Spinal cord (tissue), 10 donors: ENCODE results near the gene MZB1. TPM values are rescaled to one million over a fixed set of nuclear protein-coding genes. Genes with fewer than 3 reads are reported as not detected.

Source experiments
- DNase-seq, 6 donors: peaks; one replicate each; pipeline versions ENCODE4 v3.0.0 to v3.0.0-alpha.2; 2013 to 2015; ENCODE audit warnings: low spot score in 6 of 6, low read depth in 4 of 6
- H3K27ac ChIP-seq: one replicate; pipeline ENCODE4 v1.5.1; 2013; ENCODE audit warnings: low read depth, low read length, control low read depth
- H3K27me3 ChIP-seq: one replicate; pipeline ENCODE4 v1.6.1; 2013; ENCODE audit warnings: low read length; ENCODE audit not compliant: control insufficient read depth, insufficient read depth
- H3K36me3 ChIP-seq: one replicate; pipeline ENCODE4 v1.6.1; 2013; ENCODE audit warnings: low read length; ENCODE audit not compliant: control insufficient read depth, insufficient read depth
- H3K4me1 ChIP-seq: one replicate; pipeline ENCODE4 v1.6.1; 2013; ENCODE audit warnings: low read length; ENCODE audit not compliant: control insufficient read depth, insufficient read depth
- H3K4me3 ChIP-seq: one replicate; pipeline ENCODE4 v1.5.1; 2013; ENCODE audit warnings: low read depth, low read length, control low read depth
- H3K9me3 ChIP-seq: one replicate; pipeline ENCODE4 v1.6.1; 2013; ENCODE audit warnings: low read length; ENCODE audit not compliant: control insufficient read depth, insufficient read depth
- WGBS: methylation state at CpG from one replicate; pipeline ENCODE4 v1.1.5; 2013; ENCODE audit warnings: missing lambda C conversion rate; ENCODE audit not compliant: insufficient coverage; 5-methylcytosine and 5-hydroxymethylcytosine counted together
- polyA plus RNA-seq, 2 donors: library from polyadenylated mRNA; unstranded; fragments of 120-200 nt; gene quantifications; one replicate each; pipeline ENCODE4 v1.2.1, GENCODE V29; 2013; ENCODE audit not compliant: insufficient read length in 2 of 2
- total RNA-seq, 2 donors: library from RNA; depleted of rRNA in 1 of 2; stranded (reverse); fragments of 120-200 nt in 1 of 2; fragments of >200 nt in 1 of 2; gene quantifications; one replicate each; pipeline versions ENCODE4 v1.2.3 to v1.2.4, GENCODE V29; 2013 to 2014
- donor health status: healthy.

MZB1 gene
- total and polyA plus RNA-seq, 4 donors: 0.17 to 0.60 (median 0.46) TPM

DNA sequence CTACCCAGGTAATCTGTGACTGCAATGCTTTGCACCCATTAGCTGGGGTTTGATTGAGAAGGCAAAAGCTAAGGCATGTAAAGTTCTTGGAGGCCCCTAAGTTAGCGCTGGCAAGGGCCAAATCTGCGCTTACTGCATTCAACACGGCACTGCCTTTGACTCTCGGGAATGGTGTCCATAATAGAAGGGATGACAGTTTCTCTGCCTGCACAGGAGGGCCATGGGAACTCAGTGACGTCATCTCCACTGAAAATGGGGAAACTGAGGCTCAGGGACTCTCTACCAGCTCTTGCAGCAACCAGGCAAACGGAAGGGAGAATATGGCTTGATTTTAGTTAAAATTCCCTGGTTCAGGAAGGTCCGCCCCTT is 13.7 kb upstream of the MZB1 start:
- H3K36me3 ChIP-seq: peaks cover 8% of the 10 kb centered on the region
- DNase-seq: no peak
- no peaks in the 10 kb centered on the region for H3K9me3 ChIP-seq
- 19% methylated on average over 7 of the region's 7 CpGs for WGBS
- peaks cover 25% of the 10 kb centered on the region for H3K4me1 ChIP-seq
- H3K4me3 ChIP-seq: peak overlapping the region; percentile 79
- no peaks in the 10 kb centered on the region for H3K27me3 ChIP-seq
- peak overlapping the region; percentile 99 for H3K27ac ChIP-seq

GRCh38 chr5:139402561-139403158 is 12.9 kb upstream of the MZB1 start:
- Histone ChIP-seq H3K27ac (no peak overlapping the region), H3K4me3 (no peak overlapping the region), H3K9me3 (no peaks in the 10 kb centered on the region), H3K4me1 (peaks cover 21% of the 10 kb centered on the region), H3K36me3 (peaks cover 8% of the 10 kb centered on the region), H3K27me3 (no peaks in the 10 kb centered on the region)
- 77% methylated on average over 4 of the region's 7 CpGs for WGBS
- DNase-seq: no peak

DNA sequence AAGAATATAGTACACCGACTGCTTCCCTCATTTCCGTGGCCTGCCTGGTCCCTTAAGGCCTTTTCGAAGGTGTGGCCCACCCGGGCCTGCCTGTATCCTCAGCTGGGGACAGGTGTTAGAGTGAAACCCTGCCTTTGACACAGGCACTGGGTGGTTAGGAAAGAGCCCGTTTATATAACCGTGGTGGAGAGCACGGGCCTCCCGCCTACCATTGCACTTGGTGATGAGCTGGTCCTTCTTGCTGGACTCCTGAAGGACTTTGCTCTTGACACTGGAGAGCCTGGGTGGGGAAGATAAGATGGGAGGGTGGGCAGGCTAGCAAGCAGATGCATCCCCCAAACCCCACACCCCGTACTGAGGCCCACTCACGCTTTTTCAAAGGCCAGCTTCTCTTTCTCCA is 11.8 kb upstream of the MZB1 start:
- DNase-seq: no peak
- H3K36me3 ChIP-seq: peaks cover 12% of the 10 kb centered on the region
- no peaks in the 10 kb centered on the region for H3K27me3 ChIP-seq
- H3K27ac ChIP-seq: no peak overlapping the region
- H3K4me1 ChIP-seq: peaks cover 21% of the 10 kb centered on the region
- no peaks in the 10 kb centered on the region for H3K9me3 ChIP-seq
- WGBS: 97% methylated on average over 10 of the region's 10 CpGs
- H3K4me3 ChIP-seq: no peak overlapping the region

- Histone ChIP-seq H3K9me3 (no peaks in the 10 kb centered on the region), H3K27ac (no peak overlapping the region), H3K4me3 (no peak overlapping the region), H3K36me3 (peaks cover 13% of the 10 kb centered on the region), H3K4me1 (peaks cover 29% of the 10 kb centered on the region), H3K27me3 (peaks cover 14% of the 10 kb centered on the region)
- DNase-seq: no peak
- 68% methylated on average over 5 of the region's 6 CpGs for WGBS
Measured at GRCh38 chr5:139399501-139400121, 9.9 kb upstream of the MZB1 start.

- peaks cover 31% of the 10 kb centered on the region for H3K27me3 ChIP-seq
- no peak for DNase-seq
- H3K36me3 ChIP-seq: peaks cover 15% of the 10 kb centered on the region
- H3K9me3 ChIP-seq: no peaks in the 10 kb centered on the region
- WGBS: 67% methylated on average over 2 of the region's 6 CpGs
- H3K27ac ChIP-seq: no peak overlapping the region
- peaks cover 33% of the 10 kb centered on the region for H3K4me1 ChIP-seq
- no peak overlapping the region for H3K4me3 ChIP-seq
Measured at GRCh38 chr5:139397921-139398320, 8.2 kb upstream of the MZB1 start.

GRCh38 chr5:139396691-139397090 is 7.0 kb upstream of the MZB1 start:
- no peaks in the 10 kb centered on the region for H3K9me3 ChIP-seq
- DNase-seq: no peak
- peaks cover 42% of the 10 kb centered on the region for H3K27me3 ChIP-seq
- WGBS: 96% methylated on average over 7 of the region's 8 CpGs
- peaks cover 20% of the 10 kb centered on the region for H3K36me3 ChIP-seq
- no peak overlapping the region for H3K4me3 ChIP-seq
- no peak overlapping the region for H3K27ac ChIP-seq
- H3K4me1 ChIP-seq: peaks cover 38% of the 10 kb centered on the region

DNA sequence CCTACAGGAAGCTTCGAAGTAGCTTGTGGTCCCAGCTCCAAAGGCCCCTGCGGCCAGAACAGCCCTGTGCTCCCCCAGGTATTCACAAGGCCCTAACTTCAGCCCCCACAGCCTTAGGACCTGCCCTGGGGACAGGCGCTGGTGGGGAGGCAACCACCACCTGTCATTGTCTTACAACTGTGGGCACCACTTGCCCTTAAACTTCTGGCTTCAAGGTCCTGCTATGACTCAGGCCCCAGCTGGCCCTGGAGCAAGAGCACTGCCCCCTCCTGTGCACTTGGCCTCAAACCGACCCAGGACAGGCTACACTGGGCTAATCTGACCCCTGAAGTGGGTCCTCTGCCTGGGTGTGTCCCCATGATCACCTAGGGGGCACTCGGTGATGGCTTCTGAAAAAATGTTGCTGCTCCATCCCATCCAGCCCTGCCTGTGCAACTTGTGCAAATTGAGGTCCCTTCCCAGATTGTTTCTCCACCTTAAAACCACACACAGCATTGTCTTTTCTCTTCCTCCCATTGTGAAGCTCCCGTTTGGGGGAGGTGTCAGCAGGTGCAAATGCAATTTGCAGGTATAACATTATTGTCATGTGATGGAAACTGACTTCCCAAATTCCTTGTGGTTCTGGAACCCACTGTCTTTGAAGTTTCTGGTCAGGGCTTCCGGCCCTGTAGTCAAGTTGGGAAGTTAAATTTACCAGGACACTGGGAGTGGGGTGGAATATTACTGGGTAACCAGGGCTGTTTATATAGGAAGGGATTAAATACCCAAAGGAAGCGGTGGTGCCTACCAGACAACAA is 6.3 kb upstream of the MZB1 start:
- peaks cover 27% of the 10 kb centered on the region for H3K36me3 ChIP-seq
- no peak for DNase-seq
- H3K9me3 ChIP-seq: no peaks in the 10 kb centered on the region
- peaks cover 48% of the 10 kb centered on the region for H3K27me3 ChIP-seq
- H3K4me1 ChIP-seq: peaks cover 44% of the 10 kb centered on the region
- no peak overlapping the region for H3K4me3 ChIP-seq
- 80% methylated on average over 5 of the region's 8 CpGs for WGBS
- no peak overlapping the region for H3K27ac ChIP-seq

DNA sequence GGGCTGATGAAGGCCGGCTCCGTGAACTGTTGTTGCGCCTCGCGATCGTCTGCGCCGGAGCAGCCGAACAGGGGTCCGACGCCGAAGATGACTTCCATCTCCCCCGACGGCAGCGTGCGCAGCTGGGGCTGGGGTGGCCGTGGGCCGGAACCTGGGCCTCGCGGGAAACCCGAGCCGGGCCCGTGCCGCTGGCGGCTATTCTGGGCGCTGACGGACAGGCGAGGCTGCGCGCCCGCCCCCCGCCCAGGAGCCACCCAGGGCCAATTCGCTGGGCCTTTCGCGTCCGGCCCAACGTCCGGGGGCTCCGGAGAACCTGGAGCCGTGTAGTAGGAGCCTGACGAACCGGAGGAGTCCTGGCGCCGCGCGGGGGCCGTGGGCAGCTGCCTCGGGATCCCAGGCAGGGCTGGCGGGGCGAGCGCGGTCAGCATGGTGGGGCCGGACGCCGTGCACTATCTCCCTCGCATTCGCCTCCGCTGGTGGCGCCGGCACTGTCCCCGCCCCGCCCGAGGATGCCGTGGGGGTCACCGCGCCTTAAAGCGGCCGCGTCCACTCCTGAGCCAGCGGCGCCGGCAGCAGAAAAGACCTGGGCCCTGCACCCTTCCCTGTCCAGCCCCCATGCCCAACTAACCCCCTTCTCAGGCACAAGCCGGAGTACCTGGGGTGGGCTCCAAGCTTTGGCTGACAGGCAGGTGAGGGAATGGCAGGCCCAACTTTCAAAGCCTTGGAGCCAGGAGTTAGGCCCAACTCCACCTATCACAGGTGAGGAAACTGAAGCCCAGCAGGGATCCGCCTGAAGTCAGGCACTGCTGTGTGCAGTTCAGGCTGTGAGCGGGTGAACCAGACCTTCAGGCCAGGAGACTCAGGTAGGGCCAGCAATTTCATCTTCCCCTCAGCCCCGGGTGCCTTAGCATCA is 5.2 kb upstream of the MZB1 start, which contains the start of gene PROB1:
Gene PROB1 (minus strand): TSS at position 451 of the 913 bp plus-strand sequence. CDS start 23 bp downstream, at position 428.
- Histone ChIP-seq H3K4me1 (peaks cover 49% of the 10 kb centered on the region), H3K4me3 (peak within 1 kb of the TSS; percentile 39), H3K9me3 (no peaks in the 10 kb centered on the region), H3K27me3 (peaks cover 49% of the 10 kb centered on the region), H3K36me3 (peaks cover 24% of the 10 kb centered on the region), H3K27ac (no peak within 1 kb of the TSS)
- no peak for DNase-seq
- WGBS: 6% methylated on average over 73 of the region's 76 CpGs

DNA sequence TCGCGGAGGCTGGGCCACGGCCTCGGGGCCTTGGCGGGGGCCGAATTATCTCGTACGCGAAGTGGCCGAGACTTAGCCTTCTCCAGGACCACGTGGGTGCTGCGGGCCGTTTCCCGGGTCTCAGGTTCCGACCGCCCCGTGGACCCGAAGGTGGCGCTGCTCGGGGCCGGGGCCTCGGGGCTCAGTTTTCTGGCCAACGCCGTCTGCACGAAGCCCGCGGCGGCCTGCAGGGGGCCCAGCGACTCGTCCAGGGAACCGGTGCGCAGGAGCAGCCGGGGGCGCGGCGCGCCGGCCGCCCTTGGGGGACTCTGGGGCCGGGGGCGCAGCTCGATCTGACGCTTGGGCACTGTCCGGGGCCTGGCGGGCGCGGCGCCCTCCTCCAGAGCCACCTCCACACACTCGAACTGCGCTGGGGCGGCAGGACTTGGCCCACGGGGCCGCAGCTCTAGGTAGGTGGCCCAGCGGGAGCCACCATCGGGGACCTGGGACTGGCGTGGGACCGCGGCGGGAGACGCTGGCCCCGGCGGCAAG is 4.5 kb upstream of the MZB1 start:
- no peak overlapping the region for H3K27ac ChIP-seq
- peaks cover 49% of the 10 kb centered on the region for H3K27me3 ChIP-seq
- peaks cover 49% of the 10 kb centered on the region for H3K4me1 ChIP-seq
- DNase-seq: peak in 2 of 6 donors; percentile 29 to 49
- H3K4me3 ChIP-seq: peak overlapping the region; percentile 39
- H3K9me3 ChIP-seq: no peaks in the 10 kb centered on the region
- under 1% methylated on average over 62 of the region's 62 CpGs for WGBS
- peaks cover 28% of the 10 kb centered on the region for H3K36me3 ChIP-seq
